Upper lobe of right lung (tissue), 1 donor: ENCODE measurements around the gene DUS2. TPM values are rescaled to one million over a fixed set of nuclear protein-coding genes. Genes with fewer than 3 reads are reported as not detected.
A peak's percentile ranks its signal among the peaks of the same experiment; 100 is the strongest.
"Not testable (repeated sequence)": the region's sequence is repeated elsewhere in the genome, so short reads cannot be mapped to it uniquely, and the experiment has no call there.

ENCODE experiments used
- ATAC-seq: fragments of 200-7000 bp; cut with Tn5 transposase; one replicate; pipeline ENCODE4 v1.9.1; 2020; ENCODE audit warnings: mild to moderate bottlenecking, moderate library complexity
- DNase-seq: peaks from one replicate; pipeline ENCODE4 v3.0.0-alpha.2; 2020
- H3K27ac ChIP-seq: fragments of 200-600 bp; one replicate; pipeline ENCODE4 v1.8.0; 2022
- H3K27me3 ChIP-seq: fragments of 200-600 bp; one replicate; pipeline ENCODE4 v1.8.0; 2022; ENCODE audit warnings: mild to moderate bottlenecking
- H3K36me3 ChIP-seq: fragments of 200-600 bp; one replicate; pipeline ENCODE4 v1.8.0; 2022
- H3K4me1 ChIP-seq: fragments of 200-600 bp; one replicate; pipeline ENCODE4 v1.8.0; 2022
- H3K4me3 ChIP-seq: fragments of 200-600 bp; one replicate; pipeline ENCODE4 v1.8.0; 2022; ENCODE audit warnings: mild to moderate bottlenecking
- H3K9me3 ChIP-seq: fragments of 200-600 bp; one replicate; pipeline ENCODE4 v1.8.0; 2022
- CTCF ChIP-seq: fragments of 200-600 bp; IDR thresholded peaks from one replicate; pipeline ENCODE4 v1.8.0; 2022; ENCODE audit warnings: antibody characterized with exemption
- intact Hi-C: fragments of 100-400 bp; cut with DNase I; formaldehyde crosslinking; loops from one replicate; pipeline ENCODE4 v1.11.0; 2022
- total RNA-seq: library from RNA; stranded (reverse); fragmentation: NEBNext Ultra II Directional; extraction: Animal tissue kit (Norgen Biotek cat#: 25700); gene quantifications from one replicate; pipeline ENCODE4 v1.2.1, GENCODE V29; 2021
- donor health status: DM: no; HTN: yes; CAD: no; lungs with severe emphysema.

DUS2 gene
- total RNA-seq, 1 donor from 2014 or later: 11.2 TPM

GRCh38 chr16:68019167-68019680, 3.9 kb upstream of the DUS2 start:
- TF ChIP-seq CTCF: no peak
- H3K9me3 ChIP-seq: no peaks in the 10 kb centered on the region
- DNase-seq (no peak), ATAC-seq (no peak)
- no peaks in the 10 kb centered on the region for H3K36me3 ChIP-seq
- no peak overlapping the region for H3K4me3 ChIP-seq
- no peaks in the 10 kb centered on the region for H3K27me3 ChIP-seq
- H3K4me1 ChIP-seq: peaks cover 22% of the 10 kb centered on the region
- no peak overlapping the region for H3K27ac ChIP-seq
- intact Hi-C loops: no loop called here

- Histone ChIP-seq H3K9me3 (no peaks in the 10 kb centered on the region), H3K36me3 (no peaks in the 10 kb centered on the region), H3K4me3 (no peak overlapping the region), H3K27me3 (no peaks in the 10 kb centered on the region), H3K4me1 (peaks cover 22% of the 10 kb centered on the region), H3K27ac (no peak overlapping the region)
- TF ChIP-seq CTCF: no peak
- ATAC-seq: no peak
- intact Hi-C loops: no loop called here
- no peak for DNase-seq
Observed at GRCh38 chr16:68021490-68021889, 1.6 kb upstream of the DUS2 start.

DNA sequence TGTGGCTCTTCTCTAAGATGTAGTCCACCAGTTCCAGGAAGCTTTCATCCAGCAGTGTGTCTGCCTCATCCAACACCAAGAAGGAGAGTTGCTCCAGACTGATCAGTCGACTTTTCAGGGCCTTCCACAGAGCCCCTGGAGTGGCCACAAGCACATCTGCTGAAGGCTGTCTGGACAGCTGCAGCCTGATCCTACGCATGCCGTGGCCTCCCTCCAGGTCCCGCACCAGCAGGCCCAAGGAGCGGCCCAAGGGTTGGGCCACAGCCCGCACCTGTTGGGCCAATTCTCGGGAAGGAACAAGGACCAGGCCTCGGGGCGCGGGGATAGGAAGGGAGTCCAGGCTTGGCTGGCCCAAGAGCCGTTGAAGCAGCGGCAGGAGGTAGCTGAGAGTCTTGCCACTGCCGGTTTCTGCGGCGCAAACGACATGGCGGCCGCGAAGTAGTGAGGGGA, 781 bp upstream of the DUS2 start:
- Histone ChIP-seq H3K9me3 (no peaks in the 10 kb centered on the region), H3K27me3 (no peaks in the 10 kb centered on the region), H3K4me1 (peaks cover 22% of the 10 kb centered on the region), H3K36me3 (peaks cover under 1% of the 10 kb centered on the region), H3K4me3 (peak overlapping the region; percentile 78), H3K27ac (peak overlapping the region; percentile 87)
- DNase-seq (no peak), ATAC-seq (peak; percentile 20)
- TF ChIP-seq CTCF: no peak
- intact Hi-C loops: no loop called here

- no peak overlapping the region for H3K27ac ChIP-seq
- H3K27me3 ChIP-seq: no peaks in the 10 kb centered on the region
- H3K9me3 ChIP-seq: no peaks in the 10 kb centered on the region
- intact Hi-C loops: no loop called here
- H3K4me1 ChIP-seq: peaks cover 2% of the 10 kb centered on the region
- no peak for TF ChIP-seq CTCF
- H3K4me3 ChIP-seq: no peak overlapping the region
- ATAC-seq (no peak), DNase-seq (no peak)
- H3K36me3 ChIP-seq: peaks cover 7% of the 10 kb centered on the region
Observed at GRCh38 chr16:68028996-68029395, 5.9 kb downstream of the DUS2 start.

GRCh38 chr16:68030108-68030507, 7.0 kb downstream of the DUS2 start:
- H3K27ac ChIP-seq, H3K4me3 ChIP-seq, H3K36me3 ChIP-seq, DNase-seq, ATAC-seq, H3K9me3 ChIP-seq, intact Hi-C loops, H3K4me1 ChIP-seq, H3K27me3 ChIP-seq: not testable (repeated sequence)

- H3K27me3 ChIP-seq: no peaks in the 10 kb centered on the region
- DNase-seq (no peak), ATAC-seq (peak; percentile 87)
- H3K27ac ChIP-seq: no peak overlapping the region
- H3K4me1 ChIP-seq: no peaks in the 10 kb centered on the region
- H3K36me3 ChIP-seq: peaks cover 7% of the 10 kb centered on the region
- TF ChIP-seq CTCF: no peak
- H3K9me3 ChIP-seq: no peaks in the 10 kb centered on the region
- intact Hi-C loops: no loop called here
- no peak overlapping the region for H3K4me3 ChIP-seq
Observed at GRCh38 chr16:68031951-68032350, 8.9 kb downstream of the DUS2 start.
